ENCODE data around the gene ACAA2.

DNA sequence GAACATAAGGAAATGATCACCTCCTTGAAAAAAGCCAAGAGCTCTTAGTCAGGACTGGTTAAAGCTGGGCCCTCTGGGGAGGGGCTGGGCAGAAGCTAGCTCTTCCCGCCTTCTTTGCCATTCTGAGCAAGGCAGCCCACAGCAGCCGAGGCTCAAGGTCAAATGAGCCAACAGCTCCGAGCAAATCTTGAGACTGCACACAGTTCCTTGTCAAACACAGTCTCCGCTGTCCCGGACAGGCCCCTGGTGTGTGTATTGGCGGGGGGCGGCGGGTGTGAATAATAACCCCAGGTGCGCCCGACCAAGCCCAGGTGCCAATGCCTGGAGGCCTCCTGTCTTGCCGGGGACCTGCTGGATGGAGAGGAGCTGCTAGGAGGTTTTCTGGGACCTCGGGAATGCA is 46.4 kb upstream of the ACAA2 start:
- TF ChIP-seq, protein P1, sequence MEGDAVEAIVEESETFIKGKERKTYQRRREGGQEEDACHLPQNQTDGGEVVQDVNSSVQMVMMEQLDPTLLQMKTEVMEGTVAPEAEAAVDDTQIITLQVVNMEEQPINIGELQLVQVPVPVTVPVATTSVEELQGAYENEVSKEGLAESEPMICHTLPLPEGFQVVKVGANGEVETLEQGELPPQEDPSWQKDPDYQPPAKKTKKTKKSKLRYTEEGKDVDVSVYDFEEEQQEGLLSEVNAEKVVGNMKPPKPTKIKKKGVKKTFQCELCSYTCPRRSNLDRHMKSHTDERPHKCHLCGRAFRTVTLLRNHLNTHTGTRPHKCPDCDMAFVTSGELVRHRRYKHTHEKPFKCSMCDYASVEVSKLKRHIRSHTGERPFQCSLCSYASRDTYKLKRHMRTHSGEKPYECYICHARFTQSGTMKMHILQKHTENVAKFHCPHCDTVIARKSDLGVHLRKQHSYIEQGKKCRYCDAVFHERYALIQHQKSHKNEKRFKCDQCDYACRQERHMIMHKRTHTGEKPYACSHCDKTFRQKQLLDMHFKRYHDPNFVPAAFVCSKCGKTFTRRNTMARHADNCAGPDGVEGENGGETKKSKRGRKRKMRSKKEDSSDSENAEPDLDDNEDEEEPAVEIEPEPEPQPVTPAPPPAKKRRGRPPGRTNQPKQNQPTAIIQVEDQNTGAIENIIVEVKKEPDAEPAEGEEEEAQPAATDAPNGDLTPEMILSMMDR (IDR thresholded peaks at IDR 0.05): no peak
- no peak for TF ChIP-seq ZFX (IDR thresholded peaks at IDR 0.05; ENCODE audit: borderline replicate concordance)

Data from 22Rv1 (cell line).